Measurements from ENCODE around the gene ATF2. TPM values are rescaled to one million over a fixed set of nuclear protein-coding genes. Genes with fewer than 3 reads are reported as not detected.

The ATF2 gene
- total RNA-seq, 3 donors from 2014 or later (not counting 1 experiment from before 2014, with no cell fraction given): 66.7 to 76.5 (median 74.4) TPM

Other genes with a start within 250 kb of the ATF2 start
- 1 to 10 TPM in 1 of 3 donors, under 1 TPM in 2; 0.80 to 1.7 (median 0.88) TPM for gene CHN1, start 162.8 kb downstream of the ATF2 start, total RNA-seq
- gene ATP5MC3, start 13.5 kb upstream of the ATF2 start, total RNA-seq: 10 to 100 TPM; 67.1 to 82.2 (median 81.0) TPM